ENCODE data around the gene GNLY. TPM values are rescaled to one million over a fixed set of nuclear protein-coding genes. Genes with fewer than 3 reads are reported as not detected.

GNLY gene
- total RNA-seq, 5 donors from 2014 or later (not counting 1 experiment from before 2014, with no cell fraction given), result 17.3 to 377 (median 82.9) TPM

Other genes with a start within 250 kb of the GNLY start
- gene MAT2A, start 155.2 kb upstream of the GNLY start, total RNA-seq, result 100 to 1,000 TPM; 110 to 184 (median 165) TPM
- gene GGCX, start 132.9 kb upstream of the GNLY start, total RNA-seq, result 10 to 100 TPM; 20.4 to 29.7 (median 25.7) TPM
- 100 to 1,000 TPM in 1 of 5 donors, 10 to 100 TPM in 4; 76.2 to 102 (median 84.5) TPM for gene VAMP8, start 116.8 kb upstream of the GNLY start, total RNA-seq
- gene VAMP5, start 109.9 kb upstream of the GNLY start, total RNA-seq, result 10 to 100 TPM; 25.0 to 40.1 (median 33.9) TPM
- 10 to 100 TPM; 49.9 to 74.6 (median 64.3) TPM for gene RNF181, start 98.6 kb upstream of the GNLY start, total RNA-seq
- gene TMEM150A, start 91.7 kb upstream of the GNLY start, total RNA-seq, result 10 to 100 TPM in 3 of 5 donors, 1 to 10 TPM in 2; 8.4 to 17.1 (median 16.2) TPM
- gene C2orf68, start 82.3 kb upstream of the GNLY start, total RNA-seq, result 10 to 100 TPM; 45.3 to 77.9 (median 62.4) TPM
- 10 to 100 TPM; 48.0 to 68.0 (median 62.1) TPM for gene USP39, start 78.2 kb upstream of the GNLY start, total RNA-seq
- gene SFTPB, start 26.2 kb upstream of the GNLY start, total RNA-seq, result 10 to 100 TPM in 3 of 5 donors, not detected in 2; 11.6 to 18.6 (median 16.0) TPM
- under 1 TPM in 1 of 5 donors, not detected in 4; 0.20 TPM for gene ATOH8, start 59.6 kb downstream of the GNLY start, total RNA-seq
- gene ST3GAL5, start 194.6 kb downstream of the GNLY start, total RNA-seq, result 10 to 100 TPM; 22.8 to 56.2 (median 31.9) TPM